HG03175 (cell line): ENCODE results near the gene EFR3B.
"Not testable (repeated sequence)": the region's sequence is repeated elsewhere in the genome, so short reads cannot be mapped to it uniquely, and the experiment has no call there.

Source experiments
- ATAC-seq: cut with Tn5 transposase; IDR thresholded peaks from one replicate; pipeline ENCODE4 v1.9.1; 2021; ENCODE audit warnings: mild to moderate bottlenecking, moderate library complexity; ENCODE audit not compliant: unreplicated experiment

EFR3B gene

DNA sequence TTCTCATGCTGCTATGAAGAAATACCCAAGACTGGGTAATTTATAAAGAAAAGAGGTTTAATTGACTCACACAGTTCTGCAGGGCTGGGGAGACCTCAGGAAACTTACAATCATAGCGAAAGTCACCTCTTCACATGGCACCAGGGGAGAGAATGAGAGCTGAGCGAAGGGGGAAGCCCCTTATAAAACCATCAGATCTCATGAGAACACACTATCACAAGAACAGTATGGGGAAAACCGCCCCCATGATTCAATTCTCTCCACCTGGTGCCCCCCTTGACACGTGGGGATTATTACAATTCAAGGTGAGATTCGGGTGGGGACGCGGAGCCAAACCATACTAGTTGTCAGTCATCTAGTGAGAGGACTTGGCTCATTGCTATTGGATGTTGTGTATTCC, 60.5 kb downstream of the EFR3B start:
- ATAC-seq, result not testable (repeated sequence)

DNA sequence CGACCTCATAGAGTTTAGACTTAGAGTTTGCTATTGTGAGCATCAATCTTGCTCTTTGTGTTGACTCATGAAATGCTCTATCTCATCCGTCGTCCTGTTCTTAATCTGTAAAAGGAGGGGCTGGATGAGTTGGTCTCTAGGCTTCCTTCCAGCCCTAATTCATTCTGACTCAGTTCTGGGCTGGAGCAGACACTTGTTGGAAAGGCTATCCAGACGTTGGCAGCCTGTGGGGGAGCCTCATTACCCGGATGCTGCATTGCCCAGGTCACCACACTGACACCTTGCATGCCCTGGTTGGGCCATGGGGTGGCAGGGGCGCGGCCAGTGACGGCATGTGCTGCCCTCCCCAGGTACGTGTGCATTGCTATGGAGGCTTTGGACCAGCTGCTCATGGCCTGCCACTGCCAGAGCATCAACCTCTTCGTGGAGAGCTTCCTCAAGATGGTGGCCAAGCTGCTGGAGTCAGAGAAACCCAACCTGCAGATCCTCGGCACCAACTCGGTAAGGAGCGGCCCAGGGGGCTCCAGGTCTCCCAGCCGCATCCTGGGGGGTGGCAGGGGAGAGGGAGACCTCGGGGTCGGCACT, 61.5 kb downstream of the EFR3B start:
- ATAC-seq, result no peak

DNA sequence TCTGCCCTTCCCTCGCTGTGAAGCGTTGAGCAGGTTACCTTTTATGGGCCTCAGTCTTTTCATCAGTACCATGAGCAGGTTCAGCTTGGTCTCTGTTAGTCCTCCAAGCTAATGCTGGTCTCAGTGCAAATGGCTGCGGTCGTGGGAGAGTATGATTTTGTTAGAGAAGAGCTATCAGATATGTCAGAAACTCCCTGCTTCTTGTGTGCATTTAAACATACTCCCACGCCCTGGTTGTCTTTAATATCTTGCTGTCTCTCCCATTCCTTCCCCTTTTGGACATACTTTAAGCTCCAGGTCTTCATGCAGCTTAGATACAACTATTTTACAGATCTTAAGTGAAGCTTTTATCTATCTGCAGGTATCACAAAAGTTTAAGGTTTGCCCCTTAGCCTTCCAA, 62.9 kb downstream of the EFR3B start:
- ATAC-seq, result no peak

DNA sequence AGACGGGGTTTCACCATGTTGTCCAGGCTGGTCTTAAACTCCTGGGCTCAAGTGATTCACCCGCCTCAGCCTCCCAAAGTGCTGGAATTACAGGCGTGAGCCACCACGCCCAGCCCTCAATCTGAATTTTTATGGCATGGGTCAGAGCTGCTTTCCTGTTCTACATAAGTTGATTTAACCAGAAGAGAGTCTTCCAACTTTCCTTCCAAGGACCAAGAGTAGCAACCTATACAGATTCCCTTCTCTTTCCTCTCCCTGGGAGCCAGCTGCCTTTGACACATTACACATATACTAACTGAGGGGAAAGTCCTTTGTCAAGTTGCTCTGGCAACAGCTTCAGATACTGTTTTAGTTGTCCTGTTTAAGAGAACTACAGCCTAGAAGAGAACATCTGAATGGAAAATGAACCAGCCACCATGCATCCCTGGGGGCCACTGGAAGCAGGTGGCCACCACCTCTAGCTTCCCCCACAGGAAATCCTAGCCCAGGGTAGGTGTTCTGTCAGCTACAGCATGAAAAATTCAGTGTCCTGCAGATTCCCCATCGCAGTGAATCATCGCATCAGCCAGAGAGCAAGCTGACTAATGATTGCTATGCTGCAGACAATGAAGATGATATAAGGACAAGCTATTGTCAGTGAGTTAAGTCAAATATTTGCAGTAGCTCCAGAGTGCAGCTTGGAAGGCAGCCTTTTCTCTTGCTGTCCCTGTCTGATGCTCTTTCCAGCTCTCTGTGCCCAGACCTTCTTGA, 63.6 kb downstream of the EFR3B start:
- no peak for ATAC-seq

DNA sequence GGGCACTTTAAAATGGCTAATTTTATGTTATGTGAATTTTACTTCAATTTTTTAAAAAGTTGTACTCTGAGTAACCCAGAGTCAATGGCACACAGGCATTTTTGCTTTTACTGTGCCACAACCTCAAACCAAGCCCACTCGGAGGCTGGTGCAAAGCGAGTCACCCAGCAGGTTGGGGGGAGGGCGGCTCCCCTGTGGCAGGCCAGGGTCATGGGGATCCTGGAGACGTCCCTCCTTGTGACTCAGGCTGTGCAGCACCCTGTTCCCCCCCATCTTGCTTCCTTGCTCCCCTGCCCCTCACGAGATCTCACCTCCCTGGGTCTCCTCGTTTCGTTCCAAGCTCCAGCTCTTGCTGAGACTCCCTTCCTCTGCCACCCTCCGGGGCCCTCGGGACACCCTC, 67.9 kb downstream of the EFR3B start:
- no peak for ATAC-seq

DNA sequence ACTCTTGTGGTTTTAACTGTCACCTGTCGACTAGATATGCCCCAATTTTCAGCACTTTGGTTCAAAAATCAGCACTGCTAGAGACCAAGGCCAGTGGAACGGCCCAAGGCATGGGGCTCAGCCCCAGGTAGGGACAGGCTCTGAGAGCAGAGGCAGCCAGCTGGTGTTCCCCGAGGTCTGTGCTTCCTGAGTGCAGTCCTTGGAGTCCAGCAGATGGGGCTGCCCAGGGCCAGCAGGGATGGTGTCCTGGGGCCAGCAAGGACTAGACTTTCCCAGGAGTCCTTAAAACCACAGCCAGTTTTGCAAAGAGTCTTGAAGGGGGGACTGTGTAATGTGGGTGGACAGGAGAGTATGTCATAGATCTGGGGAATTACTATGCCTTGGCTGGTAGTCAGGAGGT, 70.2 kb downstream of the EFR3B start:
- no peak for ATAC-seq

DNA sequence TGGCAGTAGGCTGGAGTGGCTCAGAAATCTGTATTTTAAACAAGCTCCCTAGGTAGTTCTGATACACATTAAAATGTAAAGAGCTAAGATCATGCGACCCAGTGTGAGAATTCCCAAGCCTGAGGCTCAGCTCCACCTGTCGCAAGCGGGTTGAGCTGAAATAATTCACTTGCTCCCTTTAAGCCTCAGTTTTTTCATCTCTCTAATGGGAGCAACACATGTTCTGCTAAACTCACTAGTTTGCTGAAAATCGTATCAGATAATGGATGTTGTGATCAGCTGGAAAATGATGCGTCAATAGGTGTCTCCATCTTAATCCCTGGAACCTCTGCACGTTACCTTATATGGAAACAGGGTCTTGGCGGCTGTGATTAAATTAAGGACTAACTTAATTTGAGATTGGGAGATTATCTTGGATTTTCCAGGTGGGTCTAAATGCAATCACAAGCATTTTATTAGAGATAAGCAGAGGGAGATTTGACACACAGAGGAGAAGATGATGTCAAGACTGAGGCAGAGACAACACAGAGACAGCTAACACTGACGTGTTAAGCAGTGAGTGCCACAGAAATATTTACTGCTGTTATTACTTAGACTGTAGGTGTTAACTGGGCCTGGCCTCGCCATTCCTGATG, 73.5 kb downstream of the EFR3B start:
- ATAC-seq, result no peak

DNA sequence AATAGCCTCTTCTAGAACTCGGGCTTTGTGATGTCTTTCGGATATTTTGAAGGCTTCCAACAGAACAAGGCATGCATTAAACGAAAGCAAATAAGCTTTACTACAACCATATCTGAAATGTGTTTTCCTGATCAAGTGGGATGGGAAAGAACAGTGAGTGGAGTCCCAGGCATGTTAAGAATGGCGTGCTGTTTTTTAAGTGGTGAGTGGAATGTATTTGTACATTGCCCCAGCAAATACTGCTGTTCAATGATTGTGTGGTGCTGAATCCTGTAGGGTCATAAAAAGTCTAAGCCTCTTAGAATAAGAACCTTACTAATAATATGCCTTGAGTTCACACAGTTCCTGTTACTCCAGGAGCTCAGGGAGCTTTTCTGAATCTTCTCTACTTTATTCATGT, 74.0 kb downstream of the EFR3B start:
- ATAC-seq, result no peak

DNA sequence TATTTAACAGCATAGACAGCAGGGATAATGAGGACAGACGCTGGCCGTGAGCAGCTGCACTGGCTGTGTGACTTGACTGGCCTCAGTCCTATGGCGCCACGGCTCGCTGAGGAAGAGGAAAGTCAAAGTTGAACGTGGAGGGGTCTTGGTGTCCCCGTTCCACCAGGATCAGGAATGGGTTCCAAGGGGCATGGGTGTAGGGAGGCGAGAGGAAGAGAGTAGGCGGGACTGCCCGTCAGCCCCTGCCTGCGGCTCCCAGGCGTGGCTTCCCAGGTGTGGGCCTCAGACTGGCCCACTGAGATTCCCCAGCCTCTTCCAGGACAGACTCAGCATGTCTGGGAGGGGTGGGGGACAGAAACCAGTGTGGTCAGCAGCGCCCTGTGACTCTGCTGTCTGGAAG, 75.1 kb downstream of the EFR3B start:
- no peak for ATAC-seq

DNA sequence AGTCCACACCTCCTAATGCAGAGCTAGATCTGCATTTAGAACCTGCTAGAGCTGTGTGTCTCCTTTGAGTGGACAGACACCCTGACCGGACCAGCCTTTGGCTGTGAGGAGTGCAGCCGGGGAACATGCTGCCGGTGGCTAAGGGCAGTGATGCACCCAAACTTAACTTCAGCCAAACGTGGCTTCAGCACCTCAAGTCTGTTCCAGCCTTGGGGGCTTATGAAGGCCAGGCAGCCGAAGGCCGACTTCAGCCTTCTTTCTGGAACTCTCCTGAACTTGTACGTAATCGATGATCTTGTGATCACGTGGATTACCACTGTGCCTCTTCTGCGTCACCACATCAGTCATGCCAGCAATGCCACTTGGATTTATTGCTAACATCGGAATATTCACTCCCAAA, 77.4 kb downstream of the EFR3B start:
- ATAC-seq, result no peak

DNA sequence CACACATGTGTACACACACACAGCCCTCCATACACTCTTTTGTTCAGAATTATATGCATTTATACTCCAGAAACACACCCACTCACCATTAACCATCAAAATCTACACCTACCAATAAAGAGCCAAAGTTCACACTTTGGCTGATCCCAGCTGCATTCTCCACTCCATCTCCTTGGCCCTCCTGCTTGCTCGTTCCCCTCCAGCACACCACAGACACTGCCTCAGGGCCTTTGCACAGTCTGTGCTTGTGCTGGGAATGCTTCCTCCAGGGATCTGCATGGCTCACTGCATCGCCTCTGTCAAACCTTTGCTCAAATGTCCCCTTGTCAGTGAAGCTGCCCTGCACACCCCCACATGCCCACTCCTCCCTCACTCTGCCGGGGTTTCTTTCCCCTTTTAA, 80.5 kb downstream of the EFR3B start:
- ATAC-seq, result no peak

DNA sequence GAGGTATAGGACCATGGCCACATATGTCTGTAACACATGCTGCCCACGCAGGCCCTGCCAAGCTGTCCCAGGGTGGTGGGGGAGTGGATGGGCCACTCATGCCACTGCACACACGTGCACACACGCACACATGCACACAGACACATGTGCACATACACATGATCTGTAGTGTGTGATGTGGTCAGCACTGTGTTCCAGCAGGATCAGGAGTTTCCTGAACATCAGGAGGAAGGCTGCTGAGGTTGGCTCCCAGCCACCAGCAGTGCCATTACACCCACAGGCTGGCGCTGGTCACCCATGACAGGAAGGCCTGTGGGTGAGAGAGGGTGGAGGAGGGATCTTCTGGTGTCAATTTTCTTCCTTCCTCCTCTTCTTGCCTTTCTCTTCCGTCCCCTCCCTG, 81.8 kb downstream of the EFR3B start:
- ATAC-seq, result no peak

DNA sequence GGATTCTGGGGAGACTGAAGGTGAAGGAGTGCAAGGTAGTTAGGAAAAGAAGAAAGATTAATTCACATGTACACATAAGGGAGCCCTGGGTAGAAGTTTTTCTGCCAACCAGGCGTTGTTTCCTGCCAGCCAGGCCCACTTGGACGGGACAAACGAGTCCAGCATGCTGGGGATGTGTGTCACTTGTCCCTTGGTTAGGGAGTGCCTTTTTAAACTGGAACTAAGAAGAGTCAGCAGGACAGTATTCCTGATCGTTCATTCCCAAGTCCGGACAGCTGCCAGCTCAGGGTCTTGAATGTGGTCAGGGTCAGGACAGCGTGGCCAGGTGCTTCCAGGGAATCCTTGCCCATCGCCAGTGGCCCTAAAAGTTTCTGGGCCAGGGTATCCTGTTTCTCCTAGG, 83.3 kb downstream of the EFR3B start:
- ATAC-seq, result no peak

DNA sequence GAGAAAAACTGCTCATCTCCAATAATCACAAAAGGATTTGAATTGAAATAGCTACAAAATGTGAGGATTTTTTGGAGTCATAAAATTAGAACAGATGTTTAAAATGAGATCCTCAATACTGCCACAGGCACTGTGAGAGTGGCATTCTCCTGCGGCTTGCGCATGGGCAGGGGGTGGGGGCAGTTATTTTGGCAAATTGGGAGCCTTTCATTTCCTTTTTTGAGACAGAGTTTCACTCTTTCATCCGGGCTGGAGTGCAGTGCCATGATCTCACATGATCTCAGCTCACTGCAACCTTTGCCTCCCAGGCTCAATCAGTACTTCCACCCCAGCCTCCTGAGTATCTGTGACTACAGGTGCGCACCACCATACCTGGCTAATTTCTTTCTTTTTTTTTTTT, 84.1 kb downstream of the EFR3B start:
- ATAC-seq, result no peak

DNA sequence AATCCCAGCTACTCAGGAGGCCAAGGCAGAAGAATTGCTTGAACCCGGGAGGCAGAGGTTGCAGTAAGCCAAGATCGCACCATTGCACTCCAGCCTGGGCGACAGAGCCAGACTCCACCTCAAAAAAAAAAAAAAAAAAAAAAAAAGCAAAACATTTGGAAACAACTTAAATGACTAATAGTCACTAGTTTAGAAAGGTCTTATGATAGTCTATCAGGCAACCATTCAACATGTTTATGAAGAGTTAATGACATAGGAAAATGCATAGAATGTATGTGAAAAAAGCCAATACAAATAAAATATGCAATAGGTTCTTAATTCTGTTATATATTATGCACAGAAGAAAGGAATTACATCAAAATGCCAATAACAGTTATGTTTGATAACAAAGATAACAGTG, 85.2 kb downstream of the EFR3B start:
- ATAC-seq, result not testable (repeated sequence)

DNA sequence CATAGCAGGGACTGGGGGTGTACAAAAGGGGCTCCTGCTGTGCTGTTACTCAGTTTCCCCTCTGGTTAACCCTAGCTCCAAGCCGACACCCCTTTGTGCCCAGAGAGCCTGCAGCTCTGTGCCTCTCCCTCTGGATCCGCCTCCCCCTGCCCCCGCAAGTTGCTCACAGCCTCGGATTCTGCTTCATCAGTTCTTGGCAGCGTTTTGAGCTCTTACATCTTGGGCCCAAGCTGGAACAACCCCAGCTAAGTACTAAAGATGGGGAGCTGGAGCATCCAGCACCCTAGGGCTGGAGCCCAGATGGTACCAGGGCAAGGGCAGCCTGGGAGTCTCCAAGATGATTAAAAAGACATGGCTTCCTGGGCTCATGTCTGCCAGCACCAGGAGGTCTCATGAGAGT, 85.8 kb downstream of the EFR3B start:
- ATAC-seq, result no peak

DNA sequence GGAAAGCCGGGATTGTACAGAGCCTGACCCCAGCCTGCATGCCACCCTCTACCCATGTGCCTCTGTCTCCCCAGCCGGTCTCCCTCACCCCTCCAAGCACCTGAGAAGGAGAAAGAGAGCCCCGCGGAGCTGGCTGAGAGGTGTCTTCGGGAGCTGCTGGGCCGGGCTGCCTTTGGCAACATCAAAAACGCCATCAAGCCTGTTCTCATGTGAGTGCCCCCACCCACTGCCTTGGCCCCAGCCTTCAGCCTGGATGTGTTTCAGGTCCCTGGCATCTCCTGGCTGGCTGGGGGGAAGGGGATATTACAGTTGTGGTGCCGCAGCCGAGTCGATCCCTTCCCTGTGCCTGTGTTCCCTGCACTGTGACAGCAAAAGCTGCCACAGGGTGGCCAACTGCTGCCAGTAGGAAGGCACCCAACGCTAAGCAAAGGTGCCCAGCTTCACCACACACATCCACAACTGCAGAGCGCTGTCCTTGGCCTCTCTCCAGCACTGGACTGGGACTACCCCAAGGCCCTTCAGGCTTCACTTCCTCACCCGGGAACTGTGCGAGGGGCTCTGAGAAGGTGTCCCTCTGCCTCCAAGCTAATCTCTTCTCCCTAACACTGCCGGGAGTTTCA, 88.1 kb downstream of the EFR3B start:
- ATAC-seq, result no peak

DNA sequence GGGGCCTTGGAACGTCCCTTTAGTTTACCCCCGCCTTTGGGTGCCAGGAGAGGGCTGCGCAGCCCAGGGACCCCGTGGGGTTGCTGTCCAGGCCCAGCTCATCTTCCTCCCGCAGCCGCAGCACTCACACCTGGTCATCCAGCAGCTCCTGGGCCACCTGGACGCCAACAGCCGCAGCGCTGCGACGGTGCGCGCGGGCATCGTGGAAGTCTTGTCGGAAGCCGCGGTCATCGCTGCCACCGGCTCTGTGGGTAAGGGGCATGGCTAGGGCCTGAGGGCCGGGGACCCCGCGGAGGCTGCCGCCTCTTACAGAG, 89.3 kb downstream of the EFR3B start:
- no peak for ATAC-seq

DNA sequence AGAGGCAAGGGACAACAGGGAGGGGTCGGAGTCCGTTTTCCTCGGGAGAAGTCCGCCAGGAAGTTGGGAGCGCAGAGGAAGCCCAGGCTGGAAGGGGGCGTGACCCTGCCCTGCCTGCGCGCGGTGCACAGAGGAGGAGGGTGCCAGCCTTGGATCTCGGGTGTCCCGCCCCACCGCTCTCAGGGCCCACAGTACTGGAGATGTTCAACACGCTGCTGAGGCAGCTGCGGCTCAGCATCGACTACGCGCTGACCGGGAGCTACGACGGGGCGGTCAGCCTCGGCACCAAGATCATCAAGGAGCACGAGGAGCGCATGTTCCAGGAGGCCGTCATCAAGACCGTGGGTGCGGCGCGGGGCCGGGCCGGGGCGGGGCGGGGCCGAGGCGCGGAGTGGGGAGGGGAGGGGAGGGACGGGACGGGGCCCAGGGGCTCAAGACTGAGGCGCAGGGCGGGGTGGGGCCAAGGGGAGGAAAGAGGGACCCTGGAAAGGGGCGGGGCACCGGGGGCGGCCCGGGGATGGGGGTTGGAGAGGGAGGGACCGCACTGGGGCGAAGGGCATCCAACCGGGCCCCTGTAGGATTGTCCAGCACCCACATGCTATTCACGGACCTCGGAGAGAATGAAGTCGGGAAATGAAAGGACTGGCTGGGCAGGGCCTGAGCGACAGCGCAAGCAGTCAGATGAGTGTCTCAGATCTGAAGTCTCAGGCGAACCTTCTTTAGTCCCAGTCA, 89.9 kb downstream of the EFR3B start:
- ATAC-seq, result no peak

DNA sequence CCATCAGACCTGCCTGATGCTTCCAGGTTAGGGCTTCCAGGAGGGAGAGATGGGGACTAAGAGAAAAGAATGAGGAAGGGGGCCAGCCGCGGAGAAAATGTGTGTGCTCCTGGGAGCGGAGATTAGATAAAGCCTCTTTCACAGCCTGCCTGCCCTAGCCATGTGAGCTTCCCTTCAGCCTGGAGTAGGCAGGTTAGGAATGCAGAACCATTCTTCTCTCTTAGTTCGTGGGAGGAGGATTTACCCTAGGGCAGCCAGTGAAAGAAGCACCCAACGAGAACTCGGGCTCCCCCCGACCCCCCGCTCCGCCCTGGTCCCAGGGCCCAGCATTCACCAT, 90.4 kb downstream of the EFR3B start:
- ATAC-seq, result no peak

DNA sequence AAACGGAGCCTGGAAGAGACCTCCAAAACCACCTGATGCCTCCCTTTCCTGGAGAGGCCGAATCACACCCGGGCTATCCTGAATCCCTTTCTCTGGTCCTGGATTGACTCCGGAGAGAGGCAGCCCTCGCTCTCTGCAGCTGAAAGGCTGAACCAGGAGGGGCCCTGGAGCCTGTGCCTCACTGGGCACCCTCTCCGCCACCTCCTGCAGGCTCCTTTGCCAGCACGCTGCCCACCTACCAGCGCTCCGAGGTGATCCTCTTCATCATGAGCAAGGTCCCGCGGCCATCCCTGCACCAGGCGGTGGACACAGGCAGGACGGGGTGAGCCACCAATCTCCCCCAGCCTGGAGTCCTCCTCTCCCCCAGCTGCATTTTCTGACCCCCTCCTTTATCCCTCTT, 90.8 kb downstream of the EFR3B start:
- no peak for ATAC-seq

DNA sequence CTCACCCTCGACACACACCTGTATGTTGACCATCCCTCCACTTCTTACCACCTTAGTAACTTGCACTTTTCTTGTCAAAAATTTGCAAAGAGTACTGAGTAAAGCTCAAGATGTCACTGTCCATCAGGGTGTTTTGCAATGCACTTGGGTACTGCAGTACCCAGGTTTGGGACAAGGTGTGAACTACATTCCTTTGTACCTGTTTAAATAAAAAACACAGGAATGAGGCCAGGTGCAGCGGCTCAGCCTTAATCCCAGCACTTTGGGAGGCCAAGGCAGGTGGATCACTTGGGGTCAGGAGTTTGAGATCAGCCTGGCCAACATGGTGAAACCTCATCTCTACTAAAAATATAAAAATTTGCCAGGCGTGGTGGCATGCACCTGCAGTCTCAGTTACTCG, 98.7 kb downstream of the EFR3B start:
- ATAC-seq, result not testable (repeated sequence)
